SJCRH30 (cell line): ENCODE data around the gene TCERG1L. TPM values are rescaled to one million over a fixed set of nuclear protein-coding genes. Genes with fewer than 3 reads are reported as not detected.

Source experiments
- DNase-seq, 2 experiments: peaks; one replicate each; pipeline ENCODE4 v3.0.0-alpha.2; 2015 to 2020
- H3K27ac ChIP-seq: fragments of 250-450 bp; sonication (Bioruptor Pico); 2 replicates; pipeline ENCODE4 v1.5.1; 2020; ENCODE audit warnings: mild to moderate bottlenecking, moderate library complexity
- H3K27me3 ChIP-seq: fragments of 250-450 bp; sonication (Bioruptor Pico); 2 replicates; pipeline ENCODE4 v1.5.1; 2020; ENCODE audit warnings: mild to moderate bottlenecking, moderate library complexity
- H3K36me3 ChIP-seq: fragments of 250-450 bp; sonication (Bioruptor Pico); 2 replicates; pipeline ENCODE4 v1.5.1; 2020; ENCODE audit warnings: mild to moderate bottlenecking, moderate library complexity
- H3K4me1 ChIP-seq: fragments of 250-450 bp; sonication (Bioruptor Pico); 2 replicates; pipeline ENCODE4 v1.5.1; 2020; ENCODE audit warnings: mild to moderate bottlenecking, moderate library complexity
- H3K4me3 ChIP-seq: fragments of 250-450 bp; sonication (Bioruptor Pico); 2 replicates; pipeline ENCODE4 v1.5.1; 2020; ENCODE audit warnings: mild to moderate bottlenecking, moderate library complexity
- H3K9me3 ChIP-seq: fragments of 250-450 bp; sonication (Bioruptor Pico); replicated peaks from 2 replicates; pipeline ENCODE4 v1.5.1; 2020; ENCODE audit warnings: mild to moderate bottlenecking, moderate library complexity
- total RNA-seq: library from RNA; depleted of rRNA; stranded (reverse); fragments of >200 nt; shearing (Covaris generic); gene quantifications from 2 replicates; pipeline ENCODE4 v1.2.3, GENCODE V29; 2014

Gene TCERG1L
- total RNA-seq, 1 experiment from 2014 or later, result not detected

GRCh38 chr10:131210181-131210580, 101.3 kb downstream of the TCERG1L start:
- no peaks in the 10 kb centered on the region for H3K9me3 ChIP-seq
- no peak overlapping the region for H3K4me3 ChIP-seq
- H3K27me3 ChIP-seq, result no peaks in the 10 kb centered on the region
- H3K4me1 ChIP-seq, result no peaks in the 10 kb centered on the region
- H3K36me3 ChIP-seq, result no peaks in the 10 kb centered on the region
- no peak for DNase-seq
- no peak overlapping the region for H3K27ac ChIP-seq

- no peaks in the 10 kb centered on the region for H3K36me3 ChIP-seq
- H3K27ac ChIP-seq, result no peak overlapping the region
- H3K4me3 ChIP-seq, result no peak overlapping the region
- H3K27me3 ChIP-seq, result no peaks in the 10 kb centered on the region
- DNase-seq, result no peak
- no peaks in the 10 kb centered on the region for H3K9me3 ChIP-seq
- no peaks in the 10 kb centered on the region for H3K4me1 ChIP-seq
These were observed 103.7 kb downstream of the TCERG1L start for GRCh38 chr10:131207584-131208532.

DNA sequence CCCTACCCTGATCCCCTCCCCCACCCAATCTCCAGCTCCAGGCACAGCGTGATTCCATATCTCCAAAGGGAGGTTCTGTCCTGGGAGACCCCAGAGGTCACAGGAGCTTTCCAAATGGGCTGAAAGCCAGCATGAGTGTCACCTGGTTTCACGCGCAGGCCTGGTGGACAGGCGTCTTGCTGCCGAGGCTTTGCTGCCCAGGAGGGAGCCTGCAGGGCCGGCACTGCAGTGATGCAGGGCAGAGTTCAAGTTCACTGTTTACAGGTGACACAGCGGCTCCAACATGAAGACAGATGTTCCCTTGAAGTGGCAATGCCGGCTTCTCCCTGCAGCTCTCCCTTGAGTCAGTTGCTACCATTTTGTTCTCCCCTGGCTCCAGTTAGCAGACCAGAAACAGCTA, 104.3 kb downstream of the TCERG1L start:
- no peak overlapping the region for H3K4me3 ChIP-seq
- no peaks in the 10 kb centered on the region for H3K36me3 ChIP-seq
- DNase-seq, result no peak
- no peaks in the 10 kb centered on the region for H3K27me3 ChIP-seq
- H3K9me3 ChIP-seq, result no peaks in the 10 kb centered on the region
- no peaks in the 10 kb centered on the region for H3K4me1 ChIP-seq
- H3K27ac ChIP-seq, result no peak overlapping the region

GRCh38 chr10:131206111-131206995, 105.2 kb downstream of the TCERG1L start:
- no peak for DNase-seq
- Histone ChIP-seq H3K27me3 (no peaks in the 10 kb centered on the region), H3K36me3 (no peaks in the 10 kb centered on the region), H3K9me3 (no peaks in the 10 kb centered on the region), H3K27ac (no peak overlapping the region), H3K4me1 (no peaks in the 10 kb centered on the region), H3K4me3 (no peak overlapping the region)

- no peak for DNase-seq
These were observed 106.0 kb downstream of the TCERG1L start for GRCh38 chr10:131205556-131205955.

DNA sequence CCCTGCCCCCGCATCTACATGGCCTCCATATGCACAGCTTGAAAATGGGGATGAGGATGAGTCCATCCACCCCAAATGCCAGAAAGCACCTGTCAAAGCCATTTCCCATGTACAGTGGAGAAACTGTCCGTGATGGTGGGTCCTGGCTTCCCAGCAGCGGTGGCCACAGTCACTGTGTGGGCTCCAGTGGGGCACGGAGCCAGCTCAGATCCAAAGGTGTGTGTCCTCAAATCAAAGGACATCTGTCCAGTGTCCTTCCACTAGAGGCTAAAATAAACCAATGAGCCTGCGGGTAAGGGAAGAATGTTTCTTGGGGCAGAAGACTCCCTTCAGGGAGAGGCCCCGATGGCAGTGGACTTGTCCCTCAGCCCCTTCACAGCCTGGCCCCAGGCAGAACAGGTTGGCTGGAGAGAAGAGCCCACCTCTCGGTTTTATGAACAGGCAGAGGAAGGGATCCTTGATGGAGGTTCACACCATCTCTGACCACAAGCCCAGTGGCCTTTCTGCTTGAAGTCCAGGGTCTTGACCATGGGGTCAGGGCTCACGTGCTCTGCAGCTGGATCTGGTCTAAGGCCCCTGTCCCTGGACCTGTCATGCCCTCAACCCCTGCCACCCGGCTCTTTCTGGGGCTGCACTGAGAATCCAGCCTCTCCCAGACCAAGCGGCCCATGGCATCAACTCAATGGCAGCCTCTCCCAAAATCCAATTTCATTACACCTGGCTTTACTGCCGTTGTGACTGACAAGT, 106.9 kb downstream of the TCERG1L start:
- no peaks in the 10 kb centered on the region for H3K4me1 ChIP-seq
- no peaks in the 10 kb centered on the region for H3K36me3 ChIP-seq
- DNase-seq, result no peak
- H3K27me3 ChIP-seq, result no peaks in the 10 kb centered on the region
- no peaks in the 10 kb centered on the region for H3K9me3 ChIP-seq
- H3K27ac ChIP-seq, result no peak overlapping the region
- H3K4me3 ChIP-seq, result no peak overlapping the region

More at GRCh38 chr10:131205556-131205955, 106.0 kb downstream of the TCERG1L start:
- no peaks in the 10 kb centered on the region for H3K4me1 ChIP-seq
- no peak overlapping the region for H3K27ac ChIP-seq
- H3K27me3 ChIP-seq, result no peaks in the 10 kb centered on the region
- H3K4me3 ChIP-seq, result no peak overlapping the region
- no peaks in the 10 kb centered on the region for H3K9me3 ChIP-seq
- H3K36me3 ChIP-seq, result no peaks in the 10 kb centered on the region

DNA sequence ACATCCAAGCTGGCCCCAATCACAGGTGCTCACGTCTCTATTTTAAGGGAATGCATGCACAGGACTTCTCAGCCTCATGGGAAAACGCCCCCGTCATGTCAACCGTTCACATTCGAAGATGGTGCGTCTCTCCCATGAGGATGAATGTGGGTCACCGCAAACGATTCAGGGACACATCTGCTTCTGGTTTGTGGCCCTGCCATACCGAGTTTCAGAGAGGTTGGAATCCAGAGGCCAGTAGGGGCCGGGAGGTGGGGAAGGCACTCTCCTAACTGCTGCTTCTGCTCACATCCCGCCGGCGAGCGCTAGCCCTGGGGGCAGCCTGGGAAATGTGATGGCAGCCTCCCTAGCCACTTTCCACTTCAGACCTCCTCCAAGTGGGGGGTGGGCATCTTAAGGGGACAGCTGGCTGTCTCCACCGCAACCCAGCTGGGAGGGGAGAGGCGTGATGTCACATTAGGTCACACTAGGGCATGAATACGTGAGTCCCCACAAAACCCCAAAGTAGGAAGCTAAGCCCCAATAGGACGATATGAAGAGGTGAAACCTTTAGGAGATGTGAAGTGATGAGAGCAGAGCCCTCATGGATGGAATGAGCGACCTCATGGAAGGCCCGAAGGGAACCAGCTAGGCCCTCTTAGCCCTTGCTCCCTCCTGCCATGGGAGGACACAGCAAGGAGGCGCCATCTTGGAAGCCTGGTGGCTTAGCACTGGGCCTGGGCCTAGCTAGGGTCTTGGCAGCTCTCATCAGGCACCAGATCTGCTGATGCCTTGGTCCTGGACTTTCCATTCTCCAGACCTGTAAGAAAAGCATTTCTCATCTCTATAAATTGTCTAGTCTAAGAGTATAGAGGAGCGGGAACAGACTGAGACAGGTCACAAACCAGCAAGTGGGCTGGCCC, 107.8 kb downstream of the TCERG1L start:
- H3K27me3 ChIP-seq, result no peaks in the 10 kb centered on the region
- no peaks in the 10 kb centered on the region for H3K4me1 ChIP-seq
- DNase-seq, result no peak
- no peak overlapping the region for H3K27ac ChIP-seq
- no peaks in the 10 kb centered on the region for H3K36me3 ChIP-seq
- no peak overlapping the region for H3K4me3 ChIP-seq
- no peaks in the 10 kb centered on the region for H3K9me3 ChIP-seq

- no peaks in the 10 kb centered on the region for H3K9me3 ChIP-seq
- H3K36me3 ChIP-seq, result no peaks in the 10 kb centered on the region
- no peak overlapping the region for H3K27ac ChIP-seq
- H3K4me1 ChIP-seq, result no peaks in the 10 kb centered on the region
- no peak for DNase-seq
- H3K4me3 ChIP-seq, result no peak overlapping the region
- H3K27me3 ChIP-seq, result no peaks in the 10 kb centered on the region
These were observed 108.5 kb downstream of the TCERG1L start for GRCh38 chr10:131202990-131203389.

GRCh38 chr10:131201741-131202515, 109.6 kb downstream of the TCERG1L start:
- H3K4me1 ChIP-seq, result no peaks in the 10 kb centered on the region
- no peak overlapping the region for H3K27ac ChIP-seq
- H3K36me3 ChIP-seq, result no peaks in the 10 kb centered on the region
- H3K27me3 ChIP-seq, result no peaks in the 10 kb centered on the region
- no peak for DNase-seq
- H3K9me3 ChIP-seq, result no peaks in the 10 kb centered on the region
- no peak overlapping the region for H3K4me3 ChIP-seq

DNA sequence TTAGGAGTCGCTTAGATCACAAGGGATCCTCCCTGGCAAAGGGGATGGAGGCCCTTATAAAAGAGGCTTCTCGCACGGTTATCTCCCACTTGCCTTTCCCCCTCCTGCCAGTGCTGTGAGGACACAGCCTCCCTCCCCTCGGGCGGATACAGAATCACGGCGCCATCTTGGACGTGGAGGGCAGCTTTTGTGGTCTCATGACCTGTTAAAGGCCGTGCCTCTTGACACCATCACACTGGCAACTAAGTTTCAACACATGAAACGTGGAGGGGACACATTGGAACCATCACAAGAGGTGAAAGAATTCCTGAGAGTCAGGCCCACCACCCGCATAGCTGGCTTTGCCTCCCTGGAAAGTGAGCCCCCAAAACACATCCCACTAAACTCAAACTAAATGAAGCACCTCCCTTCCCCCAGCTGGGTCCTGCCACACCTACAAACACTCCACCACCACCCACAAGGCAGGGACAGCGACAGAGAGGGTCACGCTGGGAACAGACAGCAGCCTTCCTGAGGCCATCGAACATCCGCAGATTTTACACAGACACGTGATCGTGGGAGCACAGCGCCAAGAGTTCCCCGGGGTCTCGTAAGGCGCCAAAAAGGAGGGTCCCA, 110.6 kb downstream of the TCERG1L start:
- Histone ChIP-seq H3K27ac (no peak overlapping the region), H3K9me3 (no peaks in the 10 kb centered on the region)
- no peak for DNase-seq

DNA sequence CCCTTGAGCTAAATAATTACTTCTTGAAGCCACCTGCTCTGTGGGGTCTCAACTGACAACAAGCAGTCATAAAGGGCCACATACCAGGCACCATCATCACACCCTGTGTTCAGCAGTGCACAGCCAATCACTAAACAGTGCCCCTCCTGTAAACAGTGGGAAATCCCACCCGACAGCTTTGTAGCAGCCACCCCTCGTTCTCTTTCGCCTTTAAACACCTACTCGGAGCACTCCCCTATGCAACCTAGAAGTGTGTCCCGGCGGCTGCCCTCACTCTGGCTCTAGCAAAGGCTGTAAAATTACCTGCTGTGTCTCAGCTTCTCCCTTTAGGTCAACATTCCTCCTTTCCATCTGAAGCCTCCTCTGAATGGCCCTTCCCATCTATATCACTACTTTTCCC, 111.9 kb downstream of the TCERG1L start:
- no peak overlapping the region for H3K27ac ChIP-seq
- H3K9me3 ChIP-seq, result no peaks in the 10 kb centered on the region
- no peaks in the 10 kb centered on the region for H3K27me3 ChIP-seq
- no peaks in the 10 kb centered on the region for H3K36me3 ChIP-seq
- no peak overlapping the region for H3K4me3 ChIP-seq
- H3K4me1 ChIP-seq, result no peaks in the 10 kb centered on the region
- no peak for DNase-seq

More for the DNA sequence above, 110.6 kb downstream of the TCERG1L start:
- Histone ChIP-seq H3K36me3 (no peaks in the 10 kb centered on the region), H3K4me3 (no peak overlapping the region), H3K27me3 (no peaks in the 10 kb centered on the region), H3K4me1 (no peaks in the 10 kb centered on the region)

DNA sequence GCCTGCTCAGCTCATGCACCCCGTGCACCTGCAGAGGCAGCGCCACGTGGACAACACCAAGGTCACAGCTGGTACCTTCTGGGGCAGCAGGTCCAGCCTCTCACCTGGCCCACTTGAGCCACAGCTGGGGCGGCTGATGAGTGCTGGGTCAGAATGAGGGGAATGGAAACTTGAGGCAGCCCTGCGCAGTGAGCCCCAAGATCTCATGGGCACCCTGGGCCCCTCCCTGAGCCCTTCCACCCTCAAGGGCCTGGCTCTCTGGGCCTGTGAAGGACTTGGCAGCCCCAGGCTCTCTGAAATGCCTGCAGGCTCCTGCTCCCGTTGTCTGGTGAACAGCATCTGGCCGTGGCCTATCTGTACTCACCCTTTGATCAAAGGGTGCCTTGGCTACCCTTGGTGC, 112.7 kb downstream of the TCERG1L start:
- no peaks in the 10 kb centered on the region for H3K9me3 ChIP-seq
- H3K4me3 ChIP-seq, result no peak overlapping the region
- no peak overlapping the region for H3K27ac ChIP-seq
- DNase-seq, result no peak
- no peaks in the 10 kb centered on the region for H3K36me3 ChIP-seq
- H3K27me3 ChIP-seq, result no peaks in the 10 kb centered on the region
- no peaks in the 10 kb centered on the region for H3K4me1 ChIP-seq

- Histone ChIP-seq H3K36me3 (no peaks in the 10 kb centered on the region), H3K9me3 (no peaks in the 10 kb centered on the region), H3K27ac (no peak overlapping the region), H3K4me1 (no peaks in the 10 kb centered on the region), H3K4me3 (no peak overlapping the region), H3K27me3 (no peaks in the 10 kb centered on the region)
- no peak for DNase-seq
These were observed 113.1 kb downstream of the TCERG1L start for GRCh38 chr10:131198401-131198800.
